OCI-LY7 (cell line): Measurements from ENCODE around the gene LRRFIP1. TPM values are rescaled to one million over a fixed set of nuclear protein-coding genes. Genes with fewer than 3 reads are reported as not detected.

Experiments
- BruUV-seq: library from RNA; stranded (reverse); fragments of 400-500 nt; replicated peaks from 2 replicates; lab custom pipeline; 2021; lab: Mats Ljungman, UMichigan
- CTCF ChIA-PET: fragments of 300-600 bp; sonication (Branson Sonifier 250); formaldehyde crosslinking; loops from one replicate; lab custom pipeline; 2022; ENCODE audit warnings: antibody characterized with exemption; ENCODE audit not compliant: unreplicated experiment; lab: Charles Lee
- POLR2A ChIA-PET: fragments of 300-600 bp; sonication (Branson Sonifier 250); formaldehyde crosslinking; loops from one replicate; lab custom pipeline; 2022; ENCODE audit warnings: antibody characterized with exemption; lab: Charles Lee
- DNase-seq: peaks from one replicate; pipeline ENCODE4 v3.0.0-alpha.2; 2015; ENCODE audit warnings: low spot score
- H2AFZ ChIP-seq: fragments of 200-600 bp; sonication (generic), shearing (Covaris generic); 2 replicates; pipeline ENCODE4 v1.6.1; 2014; ENCODE audit warnings: mild to moderate bottlenecking, antibody characterized with exemption, low read length, moderate library complexity
- H3K27ac ChIP-seq: fragments of 200-600 bp; sonication (generic); 2 replicates; pipeline ENCODE4 v1.5.1; 2014; ENCODE audit warnings: mixed run types, low read depth, mild to moderate bottlenecking, moderate library complexity, low read length, inconsistent platforms; ENCODE audit not compliant: poor library complexity, severe bottlenecking
- H3K36me3 ChIP-seq: fragments of 200-600 bp; sonication (generic); 2 replicates; pipeline ENCODE4 v1.6.1; 2014; ENCODE audit warnings: mild to moderate bottlenecking, antibody characterized with exemption, low read length, moderate library complexity, mixed read lengths; ENCODE audit not compliant: insufficient read depth
- H3K4me1 ChIP-seq: fragments of 200-600 bp; sonication (generic); 2 replicates; pipeline ENCODE4 v1.5.1; 2014; ENCODE audit warnings: mild to moderate bottlenecking, low read length; ENCODE audit not compliant: insufficient read depth, poor library complexity, severe bottlenecking
- H3K4me2 ChIP-seq: fragments of 200-600 bp; sonication (generic); 2 replicates; pipeline ENCODE4 v1.6.1; 2014; ENCODE audit warnings: mild to moderate bottlenecking, low read length
- H3K4me3 ChIP-seq: fragments of 200-600 bp; sonication (generic); 2 replicates; pipeline ENCODE4 v1.5.1; 2014; ENCODE audit warnings: mild to moderate bottlenecking, low read depth, low read length; ENCODE audit not compliant: poor library complexity, severe bottlenecking
- H3K79me2 ChIP-seq: fragments of 200-600 bp; sonication (generic); 2 replicates; pipeline ENCODE4 v1.6.1; 2016; ENCODE audit warnings: low read depth, mild to moderate bottlenecking, low read length, moderate library complexity, mixed read lengths; ENCODE audit not compliant: insufficient read depth
- H3K9me2 ChIP-seq: fragments of 200-600 bp; sonication (generic); 2 replicates; pipeline ENCODE4 v1.6.1; 2016; ENCODE audit warnings: mild to moderate bottlenecking, low read length, mixed read lengths; ENCODE audit not compliant: insufficient read depth
- H3K9me3 ChIP-seq: fragments of 200-600 bp; sonication (generic); 2 replicates; pipeline ENCODE4 v1.6.1; 2014; ENCODE audit warnings: mild to moderate bottlenecking, mixed run types, low read length, mixed read lengths
- H4K20me1 ChIP-seq: fragments of 200-600 bp; sonication (generic); 2 replicates; pipeline ENCODE4 v1.6.1; 2014; ENCODE audit warnings: mild to moderate bottlenecking, antibody characterized with exemption, low read length, moderate library complexity, mixed read lengths; ENCODE audit not compliant: insufficient read depth
- EZH2phosphoT487 ChIP-seq: fragments of 200-600 bp; sonication (generic); IDR thresholded peaks from 2 replicates; pipeline ENCODE4 v1.6.1; 2018; ENCODE audit warnings: low read depth, borderline replicate concordance, mild to moderate bottlenecking, mixed run types, antibody characterized with exemption, low read length, moderate library complexity, mixed read lengths
- intact Hi-C: fragments of 100-400 bp; cut with micrococcal nuclease; formaldehyde crosslinking; loops from one replicate; pipeline ENCODE4 v1.10.0; 2022; ENCODE audit not compliant: unreplicated experiment
- total RNA-seq, 2 experiments: library from RNA; depleted of rRNA in 1 of 2; stranded (reverse); fragments of >200 nt in 1 of 2; shearing (Covaris generic) in 1 of 2; gene quantifications; 2 replicates each; pipeline ENCODE4 v1.2.3, GENCODE V29; 2014 to 2022
- TF ChIP-seq, protein P1 (sequence below): fragments of 200-600 bp; sonication (generic); conservative IDR thresholded peaks from 2 replicates; pipeline ENCODE4 v1.5.1; 2014; ENCODE audit warnings: mild to moderate bottlenecking, antibody characterized with exemption, low read length, moderate library complexity, mixed read lengths

Gene LRRFIP1
- total RNA-seq, 2 experiments from 2014 or later = 95.7 to 216 TPM

GRCh38 chr2:237649541-237650454 is 22.4 kb downstream of the LRRFIP1 start:
- Histone ChIP-seq H3K4me3 (no peak overlapping the region), H2AFZ (no peak overlapping the region), H3K9me3 (peaks cover 28% of the 10 kb centered on the region; the same call in 1 of the 2 replicates), H3K9me2 (no peaks in the 10 kb centered on the region), H4K20me1 (no peaks in the 10 kb centered on the region), H3K4me2 (no peak overlapping the region), H3K79me2 (no peaks in the 10 kb centered on the region), H3K36me3 (no peaks in the 10 kb centered on the region), H3K27ac (no peak overlapping the region), H3K4me1 (peaks cover 16% of the 10 kb centered on the region)
- TF ChIP-seq, protein P1, sequence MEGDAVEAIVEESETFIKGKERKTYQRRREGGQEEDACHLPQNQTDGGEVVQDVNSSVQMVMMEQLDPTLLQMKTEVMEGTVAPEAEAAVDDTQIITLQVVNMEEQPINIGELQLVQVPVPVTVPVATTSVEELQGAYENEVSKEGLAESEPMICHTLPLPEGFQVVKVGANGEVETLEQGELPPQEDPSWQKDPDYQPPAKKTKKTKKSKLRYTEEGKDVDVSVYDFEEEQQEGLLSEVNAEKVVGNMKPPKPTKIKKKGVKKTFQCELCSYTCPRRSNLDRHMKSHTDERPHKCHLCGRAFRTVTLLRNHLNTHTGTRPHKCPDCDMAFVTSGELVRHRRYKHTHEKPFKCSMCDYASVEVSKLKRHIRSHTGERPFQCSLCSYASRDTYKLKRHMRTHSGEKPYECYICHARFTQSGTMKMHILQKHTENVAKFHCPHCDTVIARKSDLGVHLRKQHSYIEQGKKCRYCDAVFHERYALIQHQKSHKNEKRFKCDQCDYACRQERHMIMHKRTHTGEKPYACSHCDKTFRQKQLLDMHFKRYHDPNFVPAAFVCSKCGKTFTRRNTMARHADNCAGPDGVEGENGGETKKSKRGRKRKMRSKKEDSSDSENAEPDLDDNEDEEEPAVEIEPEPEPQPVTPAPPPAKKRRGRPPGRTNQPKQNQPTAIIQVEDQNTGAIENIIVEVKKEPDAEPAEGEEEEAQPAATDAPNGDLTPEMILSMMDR = no peak
- no peak for DNase-seq
- BruUV-seq = no TSS peak
- CTCF ChIA-PET = no interaction called here
- POLR2A ChIA-PET = interaction anchor here (0.6 kb wide), 1 partner anchor 20 kb away, joined by 3 read pairs; no protein-coding TSS in a partner anchor
- intact Hi-C loops = no loop called here

GRCh38 chr2:237650455-237650850 is 23.1 kb downstream of the LRRFIP1 start:
- POLR2A ChIA-PET = no interaction called here
- TF ChIP-seq, protein P1 = no peak
- TF ChIP-seq EZH2phosphoT487 = no peak
- Histone ChIP-seq H2AFZ (no peak overlapping the region), H3K36me3 (no peaks in the 10 kb centered on the region), H3K9me2 (no peaks in the 10 kb centered on the region), H3K4me3 (no peak overlapping the region), H3K4me1 (peaks cover 20% of the 10 kb centered on the region), H4K20me1 (no peaks in the 10 kb centered on the region), H3K27ac (no peak overlapping the region), H3K4me2 (no peak overlapping the region), H3K79me2 (no peaks in the 10 kb centered on the region), H3K9me3 (peaks cover 28% of the 10 kb centered on the region; the same call in 1 of the 2 replicates)
- CTCF ChIA-PET = no interaction called here
- DNase-seq = no peak
- intact Hi-C loops = no loop called here
- BruUV-seq = no TSS peak

- no peak overlapping the region for H3K27ac ChIP-seq
- BruUV-seq = no TSS peak
- TF ChIP-seq EZH2phosphoT487 = no peak
- TF ChIP-seq, protein P1 = 0 out of 2 replicates have a peak, but pooled peaks have one; percentile 22
- H3K36me3 ChIP-seq = no peaks in the 10 kb centered on the region
- no peak overlapping the region for H3K4me2 ChIP-seq
- ChIA-PET CTCF (no interaction called here), POLR2A (interaction anchor here (0.8 kb wide), 1 partner anchor 10 kb away, joined by 3 read pairs; no protein-coding TSS in a partner anchor)
- H3K4me1 ChIP-seq = peaks cover 28% of the 10 kb centered on the region
- no peak overlapping the region for H2AFZ ChIP-seq
- H4K20me1 ChIP-seq = no peaks in the 10 kb centered on the region
- DNase-seq = no peak
- no peak overlapping the region for H3K4me3 ChIP-seq
- H3K79me2 ChIP-seq = no peaks in the 10 kb centered on the region
- no peaks in the 10 kb centered on the region for H3K9me2 ChIP-seq
- H3K9me3 ChIP-seq = peaks cover 28% of the 10 kb centered on the region; the same call in 1 of the 2 replicates
- intact Hi-C loops = no loop called here
These were observed 24.4 kb downstream of the LRRFIP1 start for GRCh38 chr2:237651761-237652160.
